HG02588 (cell line): ENCODE measurements around the gene IWS1.
"Not testable (repeated sequence)": the region's sequence is repeated elsewhere in the genome, so short reads cannot be mapped to it uniquely, and the experiment has no call there.

Experiments used
- ATAC-seq: cut with Tn5 transposase; IDR thresholded peaks from one replicate; pipeline ENCODE4 v1.9.1; 2021; ENCODE audit warnings: mild to moderate bottlenecking, moderate library complexity; ENCODE audit not compliant: unreplicated experiment

IWS1 gene

GRCh38 chr2:127526132-127527000 lies at the start of gene IWS1:
TSS of gene IWS1 (minus strand) at chr2:127526489. CDS start at chr2:127526208, 281 bp downstream.
- peak; percentile 88 for ATAC-seq

- no peak for ATAC-seq
Observed at GRCh38 chr2:127575941-127576432, 49.7 kb upstream of the IWS1 start.

- ATAC-seq = no peak
Observed at GRCh38 chr2:127575185-127575765, 49.0 kb upstream of the IWS1 start.

GRCh38 chr2:127574656-127575055 lies 48.4 kb upstream of the IWS1 start:
- ATAC-seq = no peak

- ATAC-seq = no peak
Observed at GRCh38 chr2:127573771-127574170, 47.5 kb upstream of the IWS1 start.

- ATAC-seq = no peak
Observed at GRCh38 chr2:127573298-127573697, 47.0 kb upstream of the IWS1 start.

GRCh38 chr2:127572841-127573240 lies 46.6 kb upstream of the IWS1 start:
- ATAC-seq = no peak

GRCh38 chr2:127572352-127572751 lies 46.1 kb upstream of the IWS1 start:
- ATAC-seq = not testable (repeated sequence)

GRCh38 chr2:127570282-127571250 lies 44.3 kb upstream of the IWS1 start:
- no peak for ATAC-seq

- no peak for ATAC-seq
Observed at GRCh38 chr2:127569666-127570065, 43.4 kb upstream of the IWS1 start.

GRCh38 chr2:127568128-127568527 lies 41.8 kb upstream of the IWS1 start:
- ATAC-seq = no peak

- no peak for ATAC-seq
Observed at GRCh38 chr2:127567351-127567854, 41.1 kb upstream of the IWS1 start.

- no peak for ATAC-seq
Observed at GRCh38 chr2:127566576-127566975, 40.3 kb upstream of the IWS1 start.

- no peak for ATAC-seq
Observed at GRCh38 chr2:127566139-127566417, 39.8 kb upstream of the IWS1 start.

GRCh38 chr2:127565261-127566138 lies 39.2 kb upstream of the IWS1 start:
- ATAC-seq = no peak

GRCh38 chr2:127564429-127565260 lies 38.4 kb upstream of the IWS1 start:
- no peak for ATAC-seq

GRCh38 chr2:127563458-127564428 lies 37.5 kb upstream of the IWS1 start:
- ATAC-seq = peak; percentile 98

GRCh38 chr2:127562936-127563335 lies 36.6 kb upstream of the IWS1 start:
- no peak for ATAC-seq
